GM21447 (cell line): ENCODE data around the gene MYO7A.

Source experiments
- ATAC-seq: cut with Tn5 transposase; IDR thresholded peaks from one replicate; pipeline ENCODE4 v1.9.1; 2021; ENCODE audit not compliant: unreplicated experiment

The MYO7A gene

DNA sequence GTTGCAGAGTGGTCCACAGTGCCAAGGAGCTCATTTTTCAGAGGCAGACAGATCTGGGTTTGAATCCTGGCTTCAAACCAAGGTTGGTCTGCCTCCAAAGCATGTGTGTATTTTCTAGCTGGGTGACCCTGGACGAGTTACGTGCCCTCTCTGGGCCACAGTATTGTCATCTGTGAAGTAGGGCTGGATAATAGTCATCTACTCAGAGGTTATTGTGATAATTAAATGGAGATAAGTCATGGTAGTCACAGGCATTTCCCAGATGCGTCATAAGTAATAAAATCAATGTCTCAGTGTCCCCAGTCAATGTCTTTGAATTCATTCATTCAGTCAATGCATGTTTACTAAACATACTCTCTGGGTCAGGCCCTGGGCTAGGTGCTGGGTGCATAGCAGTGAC is 16.8 kb upstream of the MYO7A start:
- ATAC-seq, result no peak

DNA sequence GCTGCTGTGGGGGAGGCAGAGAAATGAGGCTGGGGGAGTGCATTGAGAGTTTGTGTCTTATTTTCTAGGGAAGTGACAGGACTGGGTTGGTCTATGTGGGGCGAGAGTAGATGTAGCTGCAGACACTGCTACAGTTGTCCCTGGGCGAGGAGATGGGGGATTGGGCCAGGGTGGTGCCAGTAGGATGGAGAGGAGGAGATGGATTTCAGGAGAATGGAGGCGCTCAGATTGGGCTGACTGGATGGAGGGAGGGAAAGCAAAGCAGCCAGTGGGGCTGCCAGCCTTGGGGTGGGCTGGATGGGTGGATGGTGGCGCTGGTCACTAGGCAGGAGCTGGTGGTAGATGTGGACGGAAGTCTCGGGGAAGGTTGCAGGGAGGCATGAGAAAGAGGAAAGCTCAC is 16.1 kb upstream of the MYO7A start:
- ATAC-seq, result no peak

DNA sequence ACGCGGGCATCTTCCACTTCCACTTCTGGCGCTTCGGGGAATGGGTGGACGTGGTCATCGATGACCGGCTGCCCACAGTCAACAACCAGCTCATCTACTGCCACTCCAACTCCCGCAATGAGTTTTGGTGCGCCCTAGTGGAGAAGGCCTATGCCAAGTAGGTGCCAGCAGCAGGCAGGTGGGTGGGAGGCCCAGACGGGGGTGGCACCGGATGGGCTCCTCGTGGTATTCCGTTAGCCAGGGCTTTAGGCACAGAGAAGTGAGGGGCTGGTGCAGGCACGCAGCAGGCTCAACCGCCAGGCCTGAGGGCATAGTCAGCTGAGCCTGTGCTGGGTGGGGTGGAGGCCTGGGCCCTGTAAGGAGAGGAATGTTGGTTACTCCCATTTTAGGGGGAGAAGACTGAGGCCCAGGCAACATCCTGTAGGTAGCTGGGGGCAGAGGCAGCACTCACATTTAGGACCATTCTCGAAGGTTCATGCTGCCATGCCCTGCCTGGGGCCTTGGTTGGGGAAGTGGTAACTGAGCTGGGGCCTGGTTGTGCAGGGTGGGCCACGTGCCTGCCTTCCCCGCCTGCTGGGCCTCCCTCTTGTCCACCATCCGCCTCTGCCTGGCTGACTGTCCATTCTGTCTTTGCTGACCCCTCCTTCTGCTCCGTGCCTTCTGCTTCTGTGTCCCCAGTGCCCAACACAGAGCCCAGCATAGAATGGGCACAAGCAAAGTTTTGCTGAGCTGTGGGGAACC is 15.2 kb upstream of the MYO7A start:
- no peak for ATAC-seq

DNA sequence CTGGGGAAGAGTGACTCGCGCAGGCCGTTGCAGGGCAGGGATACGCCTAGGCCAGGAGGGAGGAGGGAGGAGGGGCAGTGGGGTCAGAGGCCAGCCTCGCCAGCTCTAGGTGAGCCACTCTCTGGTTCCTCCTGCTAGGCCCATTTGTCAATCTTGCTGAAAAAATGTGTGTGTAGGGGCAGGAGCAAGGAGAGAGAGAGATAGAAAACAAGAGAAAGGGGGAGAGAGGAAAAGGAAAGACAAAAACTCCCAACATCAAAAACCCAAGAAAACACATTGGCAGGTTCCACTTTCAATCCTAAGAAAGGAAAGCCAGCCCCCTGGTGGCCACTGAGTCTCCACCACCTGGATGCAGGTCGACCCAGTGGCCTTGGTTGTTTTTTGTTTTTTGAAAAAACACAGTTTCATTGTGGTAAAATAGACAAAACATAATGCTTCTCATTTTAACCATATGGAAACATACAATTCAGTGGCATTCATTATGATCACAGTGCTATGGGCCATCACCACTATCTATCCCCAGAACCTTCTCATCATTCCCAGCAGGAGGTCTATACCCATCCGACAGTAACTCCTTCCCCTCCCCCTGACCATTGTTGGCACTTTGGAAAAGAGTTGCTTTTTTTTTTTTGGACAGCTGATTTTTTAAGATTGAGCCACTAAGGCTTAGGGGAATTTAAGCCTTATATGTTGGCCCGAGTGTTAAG is 14.5 kb upstream of the MYO7A start:
- no peak for ATAC-seq

- ATAC-seq, result no peak
Measured at GRCh38 chr11:77114089-77114463, 14.0 kb upstream of the MYO7A start.

DNA sequence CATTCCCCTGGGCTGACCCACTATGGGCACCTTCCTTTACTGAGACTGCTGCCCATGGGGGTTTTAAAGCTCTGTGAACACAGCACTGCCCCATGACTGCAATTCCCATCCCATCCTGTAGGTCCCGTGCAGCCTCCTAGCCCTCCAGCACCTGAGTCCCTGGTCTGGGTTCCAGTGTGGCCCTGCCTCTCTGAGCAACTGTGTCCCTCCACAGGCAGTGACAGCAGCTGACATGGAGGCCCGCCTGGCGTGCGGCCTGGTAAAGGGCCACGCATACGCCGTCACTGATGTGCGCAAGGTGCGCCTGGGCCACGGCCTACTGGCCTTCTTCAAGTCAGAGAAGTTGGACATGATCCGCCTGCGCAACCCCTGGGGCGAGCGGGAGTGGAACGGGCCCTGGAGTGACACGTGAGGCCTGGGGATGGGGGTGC is 12.8 kb upstream of the MYO7A start:
- ATAC-seq, result no peak

- ATAC-seq, result no peak
Measured at GRCh38 chr11:77115956-77116355, 12.1 kb upstream of the MYO7A start.

- ATAC-seq, result no peak
Measured at GRCh38 chr11:77117492-77117891, 10.6 kb upstream of the MYO7A start.

- ATAC-seq, result no peak
Measured at GRCh38 chr11:77118086-77118485, 10.0 kb upstream of the MYO7A start.

DNA sequence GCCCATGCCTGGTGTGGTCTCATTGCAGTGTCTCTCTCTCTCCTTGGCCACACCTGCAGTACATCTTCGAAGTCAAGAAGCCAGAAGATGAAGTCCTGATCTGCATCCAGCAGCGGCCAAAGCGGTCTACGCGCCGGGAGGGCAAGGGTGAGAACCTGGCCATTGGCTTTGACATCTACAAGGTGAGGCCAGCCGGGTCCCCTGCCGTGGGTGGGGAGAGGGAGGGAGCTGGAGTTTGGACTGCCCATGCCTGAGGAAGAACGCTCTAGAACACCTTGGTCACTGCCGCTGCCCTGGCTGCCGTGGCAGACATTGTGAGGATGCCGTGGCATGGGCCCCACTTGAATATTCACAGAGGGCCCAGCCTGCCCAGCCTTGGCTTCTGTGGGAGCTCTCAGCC is 9.1 kb upstream of the MYO7A start:
- no peak for ATAC-seq

- no peak for ATAC-seq
Measured at GRCh38 chr11:77119531-77119936, 8.5 kb upstream of the MYO7A start.

GRCh38 chr11:77120571-77120970 is 7.5 kb upstream of the MYO7A start:
- no peak for ATAC-seq

- no peak for ATAC-seq
Measured at GRCh38 chr11:77121096-77121640, 6.9 kb upstream of the MYO7A start.

DNA sequence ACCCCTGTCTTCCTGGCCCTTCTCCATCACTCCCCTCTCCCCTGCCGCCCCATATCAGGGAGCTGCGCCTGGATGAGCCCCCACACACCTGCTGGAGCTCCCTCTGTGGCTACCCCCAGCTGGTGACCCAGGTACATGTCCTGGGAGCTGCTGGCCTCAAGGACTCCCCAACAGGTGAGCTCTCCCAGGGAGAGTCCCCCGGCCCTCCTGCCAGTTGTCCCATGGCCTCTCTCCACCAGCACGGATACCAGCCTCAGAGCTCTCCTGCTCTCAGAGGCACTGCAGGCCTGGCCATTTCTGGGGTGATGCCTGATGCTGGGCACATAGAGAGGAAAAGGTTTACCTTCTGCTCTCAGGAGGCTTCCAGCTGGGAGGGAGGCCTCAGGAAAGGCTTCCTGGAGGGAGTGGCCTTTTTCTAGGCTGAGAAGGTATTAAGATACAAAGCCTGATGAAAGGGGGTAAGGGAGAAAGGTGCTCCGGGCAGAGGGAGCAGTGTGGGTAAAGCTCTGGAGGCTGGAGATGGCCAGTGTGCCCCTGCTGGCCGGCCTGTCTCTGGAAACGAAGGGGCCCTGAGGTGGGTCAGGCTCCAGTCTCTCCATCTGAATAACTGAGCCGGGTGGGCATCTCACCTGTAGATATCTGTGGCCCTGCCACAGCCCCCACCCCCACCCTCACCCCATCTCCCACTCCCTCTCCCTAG is 6.0 kb upstream of the MYO7A start:
- ATAC-seq, result no peak

GRCh38 chr11:77122576-77123212 is 5.4 kb upstream of the MYO7A start:
- no peak for ATAC-seq

DNA sequence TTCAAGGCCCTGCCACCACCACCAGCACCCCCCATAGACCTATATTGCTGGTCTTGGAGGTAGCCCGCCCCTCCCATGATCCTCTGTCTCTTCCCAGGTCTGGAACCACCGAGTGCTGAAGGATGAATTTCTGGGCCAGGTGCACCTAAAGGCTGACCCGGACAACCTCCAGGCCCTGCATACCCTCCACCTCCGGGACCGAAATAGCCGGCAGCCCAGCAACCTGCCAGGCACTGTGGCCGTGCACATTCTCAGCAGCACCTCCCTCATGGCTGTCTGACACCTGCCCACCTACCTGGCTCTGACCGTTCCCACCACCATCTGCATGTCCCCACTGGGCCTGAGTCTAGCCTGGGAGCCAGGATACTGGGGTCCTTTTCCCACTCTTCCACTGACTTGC is 4.5 kb upstream of the MYO7A start:
- no peak for ATAC-seq

GRCh38 chr11:77124041-77124440 is 4.0 kb upstream of the MYO7A start:
- ATAC-seq, result no peak

- no peak for ATAC-seq
Measured at GRCh38 chr11:77124488-77124887, 3.6 kb upstream of the MYO7A start.

GRCh38 chr11:77125191-77125590 is 2.9 kb upstream of the MYO7A start:
- no peak for ATAC-seq

GRCh38 chr11:77125695-77126094 is 2.4 kb upstream of the MYO7A start:
- ATAC-seq, result no peak

DNA sequence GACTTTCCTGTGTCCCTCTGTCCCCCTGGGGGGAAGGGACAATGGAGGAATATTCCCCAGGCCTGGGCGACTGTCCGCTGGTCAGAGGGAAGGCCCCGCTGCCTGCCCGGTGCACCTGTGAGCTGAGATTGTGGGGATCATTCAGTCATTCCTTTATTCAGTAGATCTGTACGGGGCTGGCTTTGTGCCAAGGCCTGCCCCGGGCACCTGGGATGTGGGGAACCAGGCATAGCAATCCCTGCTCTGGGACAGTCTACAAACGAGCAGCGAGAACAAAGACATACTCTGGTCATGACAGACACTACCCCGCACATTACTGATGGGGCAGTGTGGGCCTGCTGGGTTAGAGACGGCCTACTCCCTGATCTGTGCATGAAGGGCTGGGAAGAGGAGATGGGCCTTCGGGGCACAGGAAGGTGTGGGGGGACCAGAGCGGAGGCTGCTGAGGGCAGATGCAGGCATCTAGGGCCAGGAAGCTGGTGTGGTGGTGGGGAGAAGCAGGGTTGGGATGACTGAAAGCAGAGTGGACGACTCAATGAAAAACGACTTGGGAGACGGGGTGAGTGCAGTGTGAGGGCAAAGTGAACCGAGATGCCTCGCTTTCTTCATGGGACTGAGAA is 1.8 kb upstream of the MYO7A start:
- ATAC-seq, result no peak
